Activated CD4-positive, alpha-beta T cell treated with anti-CD3 and anti-CD28 coated beads, Interleukin-2, Interleukin-4, amounts not matched to agents 100 ng/mL and 50 ng/mL, durations not matched to agents 16 hours and 8 hours (primary cell): ENCODE measurements around the gene VEGFB.
A peak's percentile ranks its signal among the peaks of the same experiment; 100 is the strongest.

Experiments
- DNase-seq: peaks from one replicate; pipeline ENCODE4 v3.0.0-alpha.2; 2020; ENCODE audit warnings: low spot score

Gene VEGFB

DNA sequence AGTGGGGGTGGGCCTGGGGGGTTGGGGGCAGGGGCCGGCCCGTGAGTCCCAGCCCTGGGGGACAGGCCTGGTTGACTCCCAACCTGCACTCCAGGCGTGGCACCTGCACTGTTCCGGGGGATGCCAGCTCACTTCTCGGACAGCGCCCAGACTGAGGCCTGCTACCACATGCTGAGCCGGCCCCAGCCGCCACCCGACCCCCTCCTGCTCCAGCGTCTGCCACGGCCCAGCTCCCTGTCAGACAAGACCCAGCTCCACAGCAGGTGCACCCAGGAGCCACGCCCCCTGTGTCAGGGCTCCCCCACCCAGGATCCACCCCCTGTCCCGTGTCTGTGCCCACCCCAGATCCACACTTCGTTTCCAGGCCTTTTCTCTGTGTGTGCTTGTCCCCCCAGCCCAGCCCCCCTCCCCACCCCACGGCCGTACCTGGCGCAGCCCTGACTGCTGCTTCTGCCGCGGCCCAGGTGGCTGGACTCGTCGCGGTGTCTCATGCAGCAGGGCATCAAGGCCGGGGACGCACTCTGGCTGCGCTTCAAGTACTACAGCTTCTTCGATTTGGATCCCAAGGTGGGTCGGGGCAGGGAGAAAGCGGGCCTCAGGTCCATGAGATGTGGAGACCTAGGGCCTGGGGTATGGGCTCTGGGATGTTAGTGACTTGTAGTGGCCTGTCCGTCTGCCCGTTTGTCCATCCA, 23.1 kb upstream of the VEGFB start:
- DNase-seq = no peak

DNA sequence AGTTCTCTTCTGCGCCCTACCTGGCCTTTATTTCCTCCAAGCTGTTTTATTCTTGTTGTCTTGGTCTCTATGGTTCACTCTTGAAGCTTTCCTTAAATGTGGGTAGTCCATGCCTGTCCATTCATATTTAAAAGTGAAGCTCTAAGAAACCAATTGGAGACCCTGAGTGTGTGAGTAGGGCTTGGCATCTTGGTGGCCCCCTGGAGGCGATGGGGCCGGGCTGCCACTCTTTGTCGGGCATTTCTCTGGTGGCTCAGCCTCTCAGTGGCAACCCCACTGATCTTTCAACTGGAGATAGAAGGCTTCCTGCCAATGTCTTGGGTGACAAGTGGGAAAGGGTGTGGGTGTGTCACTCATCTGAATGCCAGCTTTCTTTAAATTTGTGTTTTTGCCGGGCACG, 17.5 kb upstream of the VEGFB start:
- no peak for DNase-seq

DNA sequence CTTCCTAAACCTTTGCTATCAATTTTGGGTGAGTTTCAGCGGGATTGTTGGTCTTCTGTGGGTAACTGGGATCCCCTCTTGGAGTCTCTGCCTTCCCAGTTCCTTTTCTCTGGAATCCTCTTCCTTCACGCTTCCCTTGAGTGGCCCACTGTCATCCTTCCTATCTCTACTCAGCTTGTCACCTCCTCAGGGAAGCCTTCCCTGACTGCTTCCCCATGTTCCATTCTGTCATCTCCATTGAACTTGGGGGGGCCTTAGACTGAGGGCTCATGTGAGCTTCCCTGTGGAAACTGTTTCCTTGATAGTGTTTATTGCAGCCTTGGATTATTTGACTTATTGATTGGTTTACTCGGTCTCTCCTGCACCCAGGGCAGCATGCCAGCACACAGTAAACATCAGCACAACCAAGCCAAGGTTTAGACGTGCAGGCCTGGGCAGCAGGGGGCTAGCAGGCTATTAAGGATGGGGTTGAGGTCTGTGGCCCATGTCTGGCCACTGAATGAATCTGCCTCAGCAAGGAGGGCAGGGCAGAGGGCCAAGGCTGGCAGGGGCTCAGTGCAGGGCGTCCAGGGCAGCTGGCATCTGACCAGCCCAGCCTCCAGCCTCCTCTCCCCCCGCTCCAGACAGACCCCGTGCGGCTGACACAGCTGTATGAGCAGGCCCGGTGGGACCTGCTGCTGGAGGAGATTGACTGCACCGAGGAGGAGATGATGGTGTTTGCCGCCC, 15.6 kb upstream of the VEGFB start:
- DNase-seq = no peak

DNA sequence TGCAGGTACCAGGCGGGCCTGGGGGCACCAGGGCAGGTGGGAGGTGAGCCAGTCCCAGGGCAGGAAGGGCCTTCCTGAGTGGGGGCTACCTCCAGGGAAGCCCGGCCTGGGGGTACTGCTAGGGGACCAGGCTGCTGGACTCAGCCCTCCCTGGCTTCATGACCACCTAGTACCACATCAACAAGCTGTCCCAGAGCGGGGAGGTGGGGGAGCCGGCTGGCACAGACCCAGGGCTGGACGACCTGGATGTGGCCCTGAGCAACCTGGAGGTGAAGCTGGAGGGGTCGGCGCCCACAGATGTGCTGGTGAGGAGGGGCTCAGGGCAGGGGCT, 15.1 kb upstream of the VEGFB start:
- no peak for DNase-seq

DNA sequence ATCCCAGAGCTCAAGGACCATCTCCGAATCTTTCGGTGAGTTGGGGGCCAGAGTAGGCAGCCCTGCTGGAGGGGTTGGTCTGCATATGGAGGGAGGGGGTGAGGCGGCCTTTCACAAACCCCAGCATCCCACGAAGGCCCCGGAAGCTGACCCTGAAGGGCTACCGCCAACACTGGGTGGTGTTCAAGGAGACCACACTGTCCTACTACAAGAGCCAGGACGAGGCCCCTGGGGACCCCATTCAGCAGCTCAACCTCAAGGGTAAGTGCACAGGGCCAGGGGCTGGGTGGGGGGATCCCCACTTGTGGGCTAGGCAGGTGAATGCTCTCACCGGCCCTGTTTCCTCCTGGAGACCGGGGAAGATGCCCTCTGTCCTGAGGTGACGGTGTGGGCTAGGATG, 14.6 kb upstream of the VEGFB start:
- no peak for DNase-seq

DNA sequence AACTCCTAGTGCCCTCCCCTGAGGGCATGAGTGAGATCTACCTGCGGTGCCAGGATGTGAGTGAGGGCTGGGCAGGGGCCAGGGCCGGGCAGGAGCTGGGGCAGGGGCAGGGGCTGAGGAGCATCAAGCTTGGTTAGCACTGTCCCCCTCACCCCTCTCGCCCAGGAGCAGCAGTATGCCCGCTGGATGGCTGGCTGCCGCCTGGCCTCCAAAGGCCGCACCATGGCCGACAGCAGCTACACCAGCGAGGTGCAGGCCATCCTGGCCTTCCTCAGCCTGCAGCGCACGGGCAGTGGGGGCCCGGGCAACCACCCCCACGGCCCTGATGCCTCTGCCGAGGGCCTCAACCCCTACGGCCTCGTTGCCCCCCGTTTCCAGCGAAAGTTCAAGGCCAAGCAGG, 14.1 kb upstream of the VEGFB start:
- DNase-seq = no peak

DNA sequence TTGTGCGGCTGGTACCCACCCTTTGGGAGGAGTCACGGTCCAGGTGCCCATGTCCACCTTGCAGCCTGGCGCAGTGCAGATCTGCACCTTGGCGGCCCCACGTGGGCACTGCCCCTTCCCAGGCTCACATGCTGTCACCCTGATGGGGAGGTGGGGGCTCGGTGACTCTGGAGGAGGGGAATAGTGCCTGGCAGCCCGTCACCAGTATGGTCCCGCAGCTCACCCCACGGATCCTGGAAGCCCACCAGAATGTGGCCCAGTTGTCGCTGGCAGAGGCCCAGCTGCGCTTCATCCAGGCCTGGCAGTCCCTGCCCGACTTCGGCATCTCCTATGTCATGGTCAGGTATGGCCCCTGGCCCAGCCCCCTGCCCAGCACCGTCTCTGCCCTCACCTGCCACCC, 13.6 kb upstream of the VEGFB start:
- DNase-seq = no peak

DNA sequence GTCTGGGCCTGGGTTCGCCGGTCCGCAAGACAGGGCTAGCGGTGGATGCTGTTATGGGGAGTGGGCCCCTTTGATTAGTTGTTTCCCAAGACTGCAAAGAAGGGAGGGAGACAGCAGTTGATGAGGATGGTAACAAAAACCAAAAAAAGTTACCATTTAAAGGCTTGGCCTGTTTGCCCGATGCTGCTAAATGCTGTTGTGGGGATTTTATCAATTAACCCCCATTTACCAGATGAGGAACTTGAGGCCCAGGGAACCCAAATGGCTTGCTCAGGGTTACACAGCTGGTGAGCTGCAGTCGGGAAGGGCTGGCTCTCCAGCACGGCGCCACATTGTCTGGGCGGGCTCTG, 11.8 kb upstream of the VEGFB start:
- no peak for DNase-seq

DNA sequence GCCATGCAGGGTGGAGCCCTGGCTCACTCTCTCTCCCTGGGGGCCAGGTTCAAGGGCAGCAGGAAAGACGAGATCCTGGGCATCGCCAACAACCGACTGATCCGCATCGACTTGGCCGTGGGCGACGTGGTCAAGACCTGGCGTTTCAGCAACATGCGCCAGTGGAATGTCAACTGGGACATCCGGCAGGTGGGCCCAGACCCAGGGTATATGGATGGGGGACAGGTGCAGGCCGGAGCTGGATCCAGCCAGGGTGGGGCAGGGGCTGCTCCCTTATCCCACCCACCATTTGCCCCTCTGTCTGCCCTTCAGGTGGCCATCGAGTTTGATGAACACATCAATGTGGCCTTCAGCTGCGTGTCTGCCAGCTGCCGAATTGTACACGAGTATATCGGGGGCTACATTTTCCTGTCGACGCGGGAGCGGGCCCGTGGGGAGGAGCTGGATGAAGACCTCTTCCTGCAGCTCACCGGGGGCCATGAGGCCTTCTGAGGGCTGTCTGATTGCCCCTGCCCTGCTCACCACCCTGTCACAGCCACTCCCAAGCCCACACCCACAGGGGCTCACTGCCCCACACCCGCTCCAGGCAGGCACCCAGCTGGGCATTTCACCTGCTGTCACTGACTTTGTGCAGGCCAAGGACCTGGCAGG, 11.3 kb upstream of the VEGFB start:
- no peak for DNase-seq

DNA sequence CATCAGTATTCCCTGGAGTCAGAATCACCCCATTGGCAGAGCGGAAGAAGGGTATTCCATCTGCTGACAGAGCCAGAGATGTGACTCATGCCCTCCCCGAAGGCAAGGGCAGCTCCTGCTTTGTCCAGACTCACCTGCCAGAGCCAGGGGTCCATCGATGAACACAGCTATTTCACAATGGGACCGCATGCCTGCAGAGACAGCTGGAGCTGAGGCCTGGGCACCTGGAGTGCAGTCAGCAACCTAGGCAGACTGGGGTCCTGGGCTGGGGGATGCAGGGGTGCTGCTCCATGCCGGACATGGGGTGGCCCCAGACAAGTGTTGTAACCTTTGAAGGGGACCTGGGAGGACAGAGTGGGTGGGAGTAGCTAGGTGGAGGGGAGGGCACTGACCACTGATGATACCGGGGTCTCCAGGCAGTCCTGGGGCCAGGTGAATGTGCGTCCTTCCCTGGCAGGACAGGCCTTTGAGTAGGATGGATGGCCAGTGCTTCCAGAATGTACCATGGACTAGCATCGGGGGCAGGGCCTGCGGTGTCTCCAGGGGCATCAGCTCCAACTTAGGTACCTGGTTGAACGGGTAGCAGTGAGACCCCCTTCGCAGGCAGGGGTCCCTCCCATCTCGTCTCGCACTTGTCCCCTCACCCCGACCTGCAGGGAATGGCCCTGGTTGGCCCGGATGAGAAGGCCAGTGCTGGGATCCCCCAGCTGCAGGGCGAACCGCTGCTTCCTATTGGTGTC, 10.1 kb upstream of the VEGFB start:
- DNase-seq = no peak

DNA sequence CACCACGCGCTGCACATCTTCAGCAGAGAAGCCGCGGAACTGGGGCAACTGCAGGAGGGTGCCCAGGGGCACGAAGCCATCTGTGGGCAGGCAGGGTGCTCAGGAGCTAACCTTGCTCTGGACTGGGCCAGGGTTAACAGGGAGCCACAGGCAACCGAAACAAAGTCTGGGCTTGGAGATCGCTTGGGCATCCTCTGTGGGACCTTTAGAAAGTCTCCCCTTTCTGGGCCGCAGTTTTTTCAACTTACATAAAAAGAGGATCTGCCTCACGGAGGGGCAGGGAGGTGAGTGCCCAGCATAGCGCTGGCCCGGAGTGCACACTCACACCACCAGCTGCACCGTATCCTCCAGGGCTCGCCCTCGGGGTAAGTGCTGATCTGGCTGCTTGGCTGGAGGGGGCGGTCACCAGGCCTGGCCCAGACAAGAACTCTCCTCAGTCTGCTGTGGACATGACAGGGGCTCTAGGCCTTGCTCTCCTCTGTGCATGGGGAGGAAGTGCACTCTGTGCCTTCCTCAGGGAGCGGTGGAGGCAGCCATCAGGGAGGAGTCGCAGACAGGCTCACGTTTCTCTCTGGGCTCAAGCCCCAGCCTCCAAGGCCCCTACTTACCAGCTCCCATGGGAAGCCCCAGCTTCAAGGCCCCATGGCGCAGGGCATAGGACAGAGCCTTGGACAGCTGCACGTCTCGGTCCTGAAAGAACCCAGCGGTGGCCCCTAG, 9.3 kb upstream of the VEGFB start:
- no peak for DNase-seq

DNA sequence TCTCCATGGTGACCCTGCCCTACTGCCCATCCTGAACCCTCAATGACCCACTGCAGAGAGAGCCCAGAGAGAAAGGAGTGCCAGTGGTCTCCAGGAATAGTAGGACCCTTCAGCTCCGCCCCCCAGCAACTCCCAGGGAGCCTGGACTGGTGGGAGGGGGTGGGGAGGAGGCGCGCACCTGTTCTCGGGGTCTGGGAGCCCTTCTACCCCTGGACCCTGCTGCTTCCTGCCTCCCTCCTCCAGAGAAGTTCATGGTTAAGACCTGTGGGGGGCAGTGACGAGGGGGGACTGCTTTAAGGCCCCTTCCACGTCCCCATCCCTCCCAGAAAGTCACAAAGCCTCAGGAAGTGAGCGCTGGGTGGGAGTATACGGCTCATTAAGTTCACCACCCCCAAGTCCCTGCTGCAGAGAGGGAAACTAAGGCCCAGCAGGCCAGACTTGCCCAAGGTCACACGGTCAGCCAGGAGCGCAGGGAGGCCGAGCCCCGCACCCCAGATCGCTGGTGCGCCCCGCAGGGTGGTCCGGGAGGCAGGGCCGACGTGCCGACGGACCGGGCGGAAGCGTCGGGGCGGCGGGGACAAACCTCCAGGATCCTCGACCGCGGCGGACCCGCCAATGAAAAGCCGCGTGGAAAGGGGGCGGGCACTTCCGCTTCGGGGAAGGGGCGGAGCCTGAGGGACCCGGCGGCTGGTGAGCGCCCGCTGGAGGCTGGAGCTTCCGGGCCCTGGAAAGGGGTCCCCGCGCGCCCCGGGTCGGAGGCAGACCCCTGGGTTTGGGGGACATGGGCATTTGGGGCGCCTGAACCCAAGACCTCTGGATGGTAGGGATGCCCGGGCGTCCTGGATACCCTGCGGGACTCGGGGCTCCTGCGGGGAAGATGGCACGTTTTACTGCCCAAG, 8.5 kb upstream of the VEGFB start, which contains the start of the genes NUDT22 and TRPT1:
NUDT22 (plus strand) TSS at position 667 of the 899 bp plus-strand sequence. CDS start 379 bp downstream, outside the sequence.
TRPT1 (minus strand) TSS at position 579 of the 899 bp plus-strand sequence; CDS start at position 253, 326 bp downstream.
- peak; percentile 93 for DNase-seq

DNA sequence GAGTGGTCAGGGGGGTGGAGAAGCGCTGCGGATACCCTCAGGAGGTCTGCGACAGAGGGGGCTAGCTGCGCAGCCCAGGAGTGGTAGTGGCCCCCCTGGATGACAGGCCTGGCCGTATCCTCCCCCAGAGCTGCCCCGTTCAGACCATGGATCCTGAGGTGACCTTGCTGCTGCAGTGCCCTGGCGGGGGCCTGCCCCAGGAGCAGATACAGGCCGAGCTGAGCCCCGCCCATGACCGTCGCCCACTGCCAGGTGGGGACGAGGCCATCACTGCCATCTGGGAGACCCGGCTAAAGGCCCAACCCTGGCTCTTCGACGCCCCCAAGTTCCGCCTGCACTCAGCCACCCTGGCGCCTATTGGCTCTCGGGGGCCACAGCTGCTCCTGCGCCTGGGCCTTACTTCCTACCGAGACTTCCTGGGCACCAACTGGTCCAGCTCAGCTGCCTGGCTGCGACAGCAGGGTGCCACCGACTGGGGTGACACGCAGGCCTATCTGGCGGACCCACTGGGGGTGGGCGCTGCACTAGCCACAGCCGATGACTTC, 7.8 kb upstream of the VEGFB start:
- DNase-seq = peak; percentile 67

DNA sequence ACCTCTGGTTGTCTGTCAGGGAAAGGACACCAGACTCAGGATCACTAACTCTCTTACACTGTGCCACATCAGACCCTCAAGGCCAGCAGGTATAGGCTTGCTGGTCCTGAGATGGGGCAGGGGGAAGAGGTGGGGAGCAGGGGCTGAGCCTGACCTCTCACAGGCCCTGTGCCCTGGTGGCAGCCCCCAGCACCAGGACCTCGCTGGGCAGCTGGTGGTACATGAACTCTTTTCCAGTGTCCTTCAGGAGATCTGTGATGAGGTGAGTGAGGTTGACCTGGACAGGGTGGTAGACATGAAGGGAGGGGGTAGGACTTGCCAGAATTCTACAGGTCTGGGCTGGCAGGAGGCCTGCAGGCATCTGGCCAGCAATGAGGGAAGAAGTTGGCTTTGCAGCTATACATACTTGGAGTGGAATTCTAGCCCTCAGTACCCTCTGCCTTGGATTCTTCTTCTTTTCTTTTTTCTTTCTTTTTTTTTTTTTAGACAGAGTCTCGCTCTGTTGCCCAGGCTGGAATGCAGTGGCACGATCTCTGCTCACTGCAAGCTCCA, 6.9 kb upstream of the VEGFB start:
- no peak for DNase-seq

DNA sequence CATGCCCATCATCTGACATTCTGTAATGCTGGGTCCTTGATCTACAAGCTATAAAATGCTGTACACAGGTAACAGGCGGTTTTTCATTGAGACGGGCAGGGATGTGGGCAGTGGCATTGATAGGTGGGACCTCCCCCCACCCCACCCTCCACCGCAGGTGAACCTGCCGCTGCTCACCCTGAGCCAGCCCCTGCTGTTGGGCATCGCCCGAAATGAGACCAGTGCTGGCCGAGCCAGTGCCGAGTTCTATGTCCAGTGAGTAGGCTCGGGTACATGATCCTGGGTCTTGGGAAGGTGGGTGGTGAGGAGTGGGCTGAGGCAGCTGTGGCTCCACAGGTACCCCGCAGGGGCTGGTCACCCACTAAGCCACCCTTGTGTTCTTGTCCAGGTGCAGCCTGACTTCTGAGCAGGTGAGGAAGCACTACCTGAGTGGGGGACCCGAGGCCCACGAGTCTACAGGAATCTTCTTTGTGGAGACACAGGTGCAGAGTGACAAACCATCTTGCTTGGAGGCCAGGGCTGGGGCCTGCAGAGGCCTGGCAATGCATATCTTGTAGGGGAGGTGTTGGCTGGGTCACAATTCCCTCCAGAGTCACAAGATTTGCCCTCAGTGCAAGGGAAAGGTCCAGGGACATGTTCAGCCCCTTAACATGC, 5.2 kb upstream of the VEGFB start:
- DNase-seq = no peak

DNA sequence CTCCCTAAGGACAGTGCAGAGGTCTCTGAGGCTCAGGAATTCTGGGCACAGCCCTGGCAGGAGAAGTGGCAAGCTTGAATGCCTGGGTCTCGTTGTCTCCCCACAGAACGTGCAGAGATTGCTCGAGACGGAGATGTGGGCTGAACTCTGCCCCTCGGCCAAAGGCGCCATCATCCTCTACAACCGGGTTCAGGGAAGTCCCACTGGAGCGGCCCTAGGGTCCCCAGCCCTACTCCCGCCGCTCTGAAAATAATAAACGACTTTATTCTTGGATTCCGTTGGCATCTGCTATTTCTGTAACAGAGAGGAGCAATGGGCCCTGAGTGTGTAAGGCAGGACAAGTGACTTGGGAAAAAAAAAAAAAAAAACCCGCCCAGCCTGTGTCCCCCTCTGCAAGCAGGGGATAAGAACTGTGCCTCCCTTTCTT, 4.6 kb upstream of the VEGFB start:
- DNase-seq = no peak

DNA sequence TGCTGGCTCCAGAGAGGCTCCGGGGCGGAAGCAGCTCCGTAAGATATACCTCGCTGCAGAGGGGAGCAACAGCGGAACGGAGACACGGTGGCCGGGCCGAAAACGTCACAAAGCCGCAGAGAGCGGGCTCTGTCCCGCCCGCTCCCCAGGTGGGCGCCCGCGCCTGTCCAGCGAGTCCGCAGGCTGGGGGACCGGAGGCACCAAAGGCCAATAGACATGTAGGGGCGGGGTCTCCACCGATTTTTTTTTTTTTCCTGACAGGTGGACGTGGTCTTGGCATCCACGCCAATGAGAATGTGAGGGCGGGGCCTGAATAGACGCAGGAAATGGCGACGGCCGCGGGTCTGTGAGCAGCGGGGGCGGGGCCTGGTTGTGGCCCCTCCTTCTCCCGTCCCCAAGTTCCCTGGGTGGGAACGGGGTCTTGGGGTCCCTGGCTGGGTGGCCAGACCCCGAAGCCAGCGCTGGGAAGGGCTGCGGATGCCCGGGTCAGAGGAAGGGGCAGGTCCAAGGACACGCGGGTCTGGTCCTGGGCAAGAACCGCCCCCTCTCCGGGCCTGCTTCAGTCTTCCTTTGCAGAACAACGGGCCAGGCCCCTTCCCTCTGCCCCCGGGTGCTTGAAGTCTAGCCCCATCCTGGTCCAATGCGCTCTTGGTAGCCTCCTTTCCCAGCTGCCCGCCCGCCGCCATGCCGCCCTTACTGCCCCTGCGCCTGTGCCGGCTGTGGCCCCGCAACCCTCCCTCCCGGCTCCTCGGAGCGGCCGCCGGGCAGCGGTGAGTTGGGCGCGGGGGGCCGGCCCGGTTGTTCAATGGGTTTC, 4.0 kb upstream of the VEGFB start, which contains the start of gene DNAJC4:
DNAJC4 (plus strand) TSS at position 378 of the 814 bp plus-strand sequence; CDS start at position 685, 307 bp downstream.
- DNase-seq = peak; percentile 91

DNA sequence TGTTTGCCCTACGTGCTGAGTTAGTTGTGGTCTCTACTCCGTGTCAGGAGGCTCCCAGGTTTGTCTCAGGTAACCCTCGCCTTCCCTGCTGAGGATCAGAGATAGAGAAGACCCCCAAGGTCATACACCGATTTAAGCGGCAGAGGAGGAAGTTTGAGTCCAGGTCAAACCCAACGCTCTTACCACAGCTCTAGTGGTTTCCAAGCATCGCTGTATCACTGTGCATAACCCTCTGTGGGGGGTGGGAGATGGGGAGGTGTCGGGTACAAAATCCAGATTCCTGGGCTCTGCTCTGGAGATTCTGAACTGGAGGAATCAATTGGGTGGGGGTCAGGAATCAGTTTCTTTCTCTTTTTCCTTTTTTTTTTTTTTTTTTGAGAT, 3.4 kb upstream of the VEGFB start:
- no peak for DNase-seq

DNA sequence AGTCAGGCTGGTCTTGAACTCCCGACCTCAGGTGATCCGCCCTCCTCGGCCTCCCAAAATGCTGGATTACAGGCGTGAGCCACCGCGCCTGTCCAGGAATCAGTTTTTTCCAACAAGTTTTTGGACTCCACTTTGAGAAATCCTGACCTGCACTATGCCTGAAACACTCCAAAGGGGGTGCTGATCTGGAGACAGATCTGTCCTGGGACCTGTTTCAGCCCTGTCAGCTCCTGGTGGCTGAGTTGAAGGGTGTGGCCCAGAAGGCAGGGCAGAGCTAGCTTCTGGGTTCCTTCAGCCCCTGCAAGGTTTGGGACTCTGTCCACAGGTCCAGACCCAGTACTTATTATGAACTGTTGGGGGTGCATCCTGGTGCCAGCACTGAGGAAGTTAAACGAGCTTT, 2.8 kb upstream of the VEGFB start:
- DNase-seq = no peak
